Osteoblast (primary cell): ENCODE data around the gene OR1F1. TPM values are rescaled to one million over a fixed set of nuclear protein-coding genes. Genes with fewer than 3 reads are reported as not detected.

Experiments
- DNase-seq: peaks from one replicate; pipeline ENCODE4 v3.0.0; 2011; ENCODE audit warnings: low spot score, mixed read lengths; ENCODE audit not compliant: insufficient read length; ENCODE audit errors: missing footprints
- H2AFZ ChIP-seq: 2 replicates; pipeline ENCODE4 v1.6.0; 2011; ENCODE audit warnings: mild to moderate bottlenecking, low read length
- H3K27ac ChIP-seq: 2 replicates; pipeline ENCODE4 v1.5.1; 2011; ENCODE audit warnings: mild to moderate bottlenecking, low read depth, low read length, moderate library complexity
- H3K27me3 ChIP-seq: 2 replicates; pipeline ENCODE4 v1.6.0; 2012; ENCODE audit warnings: mild to moderate bottlenecking, control low read depth, inconsistent platforms, low read length, moderate library complexity; ENCODE audit not compliant: insufficient read depth
- H3K36me3 ChIP-seq: 2 replicates; pipeline ENCODE4 v1.5.1; 2011; ENCODE audit warnings: mild to moderate bottlenecking, low read length, control low read depth, moderate library complexity; ENCODE audit not compliant: insufficient read depth
- H3K4me1 ChIP-seq: 2 replicates; pipeline ENCODE4 v1.5.1; 2011; ENCODE audit warnings: mild to moderate bottlenecking, low read length, control low read depth, moderate library complexity; ENCODE audit not compliant: insufficient read depth
- H3K4me2 ChIP-seq: 2 replicates; pipeline ENCODE4 v1.6.0; 2011; ENCODE audit warnings: mild to moderate bottlenecking, low read length; ENCODE audit not compliant: insufficient read depth
- H3K4me3 ChIP-seq: fragments of 200-600 bp; sonication (generic); 3 replicates; pipeline ENCODE4 v1.5.1; 2012; ENCODE audit warnings: mild to moderate bottlenecking, low read length, inconsistent platforms; ENCODE audit not compliant: insufficient read depth
- H3K79me2 ChIP-seq: 2 replicates; pipeline ENCODE4 v1.6.0; 2012; ENCODE audit warnings: mild to moderate bottlenecking, low read length, control low read depth, inconsistent platforms; ENCODE audit not compliant: insufficient read depth
- H3K9me3 ChIP-seq: 2 replicates; pipeline ENCODE4 v1.5.1; 2011; ENCODE audit warnings: low read depth, low read length, control low read depth
- H4K20me1 ChIP-seq: 2 replicates; pipeline ENCODE4 v1.6.0; 2012; ENCODE audit warnings: mild to moderate bottlenecking, low read length, control low read depth; ENCODE audit not compliant: insufficient read depth
- total RNA-seq: library from RNA; depleted of rRNA; stranded (reverse); fragments of >200 nt; gene quantifications from 2 replicates; pipeline ENCODE4 v1.2.3, GENCODE V29; 2012
- TF ChIP-seq, protein P1 (sequence below): IDR thresholded peaks from 2 replicates; pipeline ENCODE4 v1.5.1; 2011; ENCODE audit warnings: mild to moderate bottlenecking, low read depth, low read length, moderate library complexity; ENCODE audit errors: extremely low read depth

Gene OR1F1
- total RNA-seq, 1 donor, result 0.36 TPM

DNA sequence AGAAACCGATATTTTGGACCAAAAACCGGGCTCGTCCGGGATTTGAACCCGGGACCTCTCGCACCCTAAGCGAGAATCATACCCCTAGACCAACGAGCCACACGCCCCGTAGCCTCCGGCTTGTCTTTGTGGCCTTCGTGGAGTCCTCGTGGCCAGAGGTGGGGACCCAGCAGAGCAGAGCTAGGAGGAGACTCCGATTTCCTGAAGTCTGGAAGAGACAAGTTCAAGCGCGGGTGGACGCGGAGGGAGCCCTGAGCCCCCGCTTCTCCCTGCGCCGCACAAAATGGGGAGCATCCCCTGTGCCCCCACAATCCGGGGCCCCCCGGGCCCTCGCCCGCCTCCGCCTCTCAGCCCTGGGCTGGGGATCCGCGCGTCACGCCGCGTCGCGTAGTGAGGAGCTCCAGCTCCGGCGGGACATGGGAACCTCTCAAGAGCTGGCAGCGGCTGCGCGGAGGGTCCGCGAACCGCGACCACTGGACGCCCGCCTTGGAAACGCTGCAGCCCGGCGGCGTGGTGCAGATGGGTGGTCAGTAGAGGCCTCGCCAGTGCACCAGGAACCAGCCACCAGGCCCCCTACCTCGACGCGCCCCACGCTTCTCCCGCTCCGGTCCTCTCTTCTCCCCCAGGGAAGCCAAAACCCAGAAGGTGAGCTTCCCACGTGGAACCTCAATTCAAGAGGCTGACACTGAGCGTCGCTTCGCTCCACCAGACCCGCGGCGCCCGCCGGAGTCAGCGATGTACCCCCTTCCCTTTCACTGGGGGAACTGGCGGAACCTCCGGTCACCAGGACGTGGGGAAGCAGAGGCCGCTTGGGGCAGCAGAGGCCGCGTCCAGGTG is 5.2 kb upstream of the OR1F1 start:
- no peaks in the 10 kb centered on the region for H3K36me3 ChIP-seq
- peak overlapping the region; percentile 88 for H3K4me2 ChIP-seq
- peak overlapping the region; percentile 92 for H2AFZ ChIP-seq
- peak; percentile 91 for DNase-seq
- no peaks in the 10 kb centered on the region for H3K9me3 ChIP-seq
- TF ChIP-seq, protein P1, sequence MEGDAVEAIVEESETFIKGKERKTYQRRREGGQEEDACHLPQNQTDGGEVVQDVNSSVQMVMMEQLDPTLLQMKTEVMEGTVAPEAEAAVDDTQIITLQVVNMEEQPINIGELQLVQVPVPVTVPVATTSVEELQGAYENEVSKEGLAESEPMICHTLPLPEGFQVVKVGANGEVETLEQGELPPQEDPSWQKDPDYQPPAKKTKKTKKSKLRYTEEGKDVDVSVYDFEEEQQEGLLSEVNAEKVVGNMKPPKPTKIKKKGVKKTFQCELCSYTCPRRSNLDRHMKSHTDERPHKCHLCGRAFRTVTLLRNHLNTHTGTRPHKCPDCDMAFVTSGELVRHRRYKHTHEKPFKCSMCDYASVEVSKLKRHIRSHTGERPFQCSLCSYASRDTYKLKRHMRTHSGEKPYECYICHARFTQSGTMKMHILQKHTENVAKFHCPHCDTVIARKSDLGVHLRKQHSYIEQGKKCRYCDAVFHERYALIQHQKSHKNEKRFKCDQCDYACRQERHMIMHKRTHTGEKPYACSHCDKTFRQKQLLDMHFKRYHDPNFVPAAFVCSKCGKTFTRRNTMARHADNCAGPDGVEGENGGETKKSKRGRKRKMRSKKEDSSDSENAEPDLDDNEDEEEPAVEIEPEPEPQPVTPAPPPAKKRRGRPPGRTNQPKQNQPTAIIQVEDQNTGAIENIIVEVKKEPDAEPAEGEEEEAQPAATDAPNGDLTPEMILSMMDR, result peak; percentile 29
- no peaks in the 10 kb centered on the region for H3K79me2 ChIP-seq
- H3K4me1 ChIP-seq, result peaks cover 10% of the 10 kb centered on the region
- no peaks in the 10 kb centered on the region for H4K20me1 ChIP-seq
- H3K27ac ChIP-seq, result no peak overlapping the region
- peak overlapping the region; percentile 70 for H3K4me3 ChIP-seq
- peaks cover 16% of the 10 kb centered on the region for H3K27me3 ChIP-seq

DNA sequence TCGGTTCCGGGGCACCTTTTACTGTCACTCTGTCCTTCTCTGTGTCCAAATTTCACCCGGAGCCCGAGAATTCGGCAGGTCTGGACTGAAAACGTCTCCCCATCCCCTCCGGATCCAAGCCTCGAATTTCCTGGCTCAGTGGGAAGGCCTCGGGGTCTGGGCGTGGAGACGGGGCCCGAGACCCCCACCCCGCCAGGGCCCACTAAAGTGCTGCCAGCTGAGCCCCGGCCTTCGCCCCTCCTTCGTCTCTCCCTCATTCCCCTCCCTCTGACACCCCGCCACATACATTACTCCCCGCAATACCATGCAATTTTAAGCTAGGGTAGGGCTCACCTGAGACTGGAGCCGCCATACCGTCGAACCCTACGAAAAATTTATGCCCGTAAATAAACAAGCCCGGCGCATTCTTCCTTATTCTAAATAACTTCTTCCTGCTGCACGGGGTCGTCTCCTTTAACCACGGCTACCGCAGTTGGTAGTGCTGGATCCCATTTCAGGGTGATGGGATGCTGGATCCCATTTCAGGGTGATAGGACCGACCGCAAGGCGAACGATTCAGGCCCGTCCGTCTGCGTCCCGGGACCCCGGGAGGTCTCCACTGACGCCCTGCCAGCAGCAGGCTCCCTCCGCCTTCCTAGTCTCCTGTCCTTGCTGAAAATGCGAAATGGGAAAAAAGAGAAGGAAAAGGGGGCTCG is 4.4 kb upstream of the OR1F1 start:
- peaks cover 16% of the 10 kb centered on the region for H3K27me3 ChIP-seq
- H3K4me3 ChIP-seq, result peak overlapping the region; percentile 70
- H3K79me2 ChIP-seq, result no peaks in the 10 kb centered on the region
- H3K36me3 ChIP-seq, result no peaks in the 10 kb centered on the region
- no peaks in the 10 kb centered on the region for H3K9me3 ChIP-seq
- H4K20me1 ChIP-seq, result no peaks in the 10 kb centered on the region
- TF ChIP-seq, protein P1, result no peak
- peak; percentile 73 for DNase-seq
- peaks cover 14% of the 10 kb centered on the region for H3K4me1 ChIP-seq
- peak overlapping the region; percentile 88 for H3K4me2 ChIP-seq
- H3K27ac ChIP-seq, result no peak overlapping the region
- H2AFZ ChIP-seq, result peak overlapping the region; percentile 92

DNA sequence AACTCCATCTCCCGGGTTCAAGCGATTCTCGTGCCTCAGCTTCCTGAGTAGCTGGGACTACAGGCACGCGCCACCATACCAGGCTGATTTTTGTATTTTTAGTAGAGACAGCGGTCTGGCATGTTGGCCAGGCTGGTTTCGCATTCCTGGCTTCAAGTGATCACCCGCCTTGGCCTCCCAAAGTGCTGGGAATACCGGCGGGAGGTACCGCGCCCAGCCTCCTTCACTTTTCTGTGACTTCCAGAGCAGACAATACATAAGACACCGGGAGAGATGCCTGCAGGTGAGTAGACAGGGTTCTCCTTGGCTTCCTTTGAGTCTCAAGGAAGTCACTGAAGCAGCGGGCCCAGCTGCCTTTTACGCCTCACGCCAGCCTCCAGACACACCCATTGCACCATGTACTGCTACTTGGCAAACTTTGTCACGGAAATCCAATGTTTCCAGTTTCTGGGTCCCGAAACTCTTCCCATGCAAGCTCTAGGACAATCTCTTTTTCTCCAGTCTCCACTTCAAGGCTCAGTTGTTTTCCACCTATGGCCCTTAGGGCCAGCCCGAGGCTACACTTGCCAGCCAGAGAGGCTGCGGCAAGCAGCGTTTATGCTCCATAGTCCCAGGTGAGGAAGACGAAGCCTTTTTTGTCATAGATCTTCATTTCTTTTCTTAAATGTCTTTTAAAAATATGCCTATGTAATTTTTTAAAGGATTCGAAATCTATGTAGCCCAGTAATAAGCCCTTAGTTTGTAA is 886 bp upstream of the OR1F1 start:
- Histone ChIP-seq H3K4me2 (no peak overlapping the region), H3K27me3 (peaks cover 4% of the 10 kb centered on the region), H3K9me3 (no peaks in the 10 kb centered on the region), H3K27ac (no peak overlapping the region), H2AFZ (no peak overlapping the region), H3K4me3 (no peak overlapping the region), H4K20me1 (no peaks in the 10 kb centered on the region), H3K4me1 (peaks cover 25% of the 10 kb centered on the region), H3K36me3 (no peaks in the 10 kb centered on the region), H3K79me2 (no peaks in the 10 kb centered on the region)
- TF ChIP-seq, protein P1, result no peak
- peak; percentile 18 for DNase-seq

DNA sequence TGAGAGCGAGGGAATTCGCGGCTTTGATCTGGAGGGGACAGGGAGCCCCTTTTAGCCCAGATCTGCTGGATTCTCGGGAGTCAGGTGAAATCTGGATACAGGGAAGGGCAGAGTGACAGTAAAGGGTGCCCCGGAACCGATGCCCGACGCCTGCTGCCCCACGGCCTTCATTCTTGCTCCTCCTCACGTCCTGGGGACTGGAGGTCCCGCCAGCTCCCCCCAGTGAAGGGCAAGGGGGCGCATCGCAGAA is 596 bp downstream of the OR1F1 start:
- Histone ChIP-seq H3K36me3 (no peaks in the 10 kb centered on the region), H3K4me1 (peaks cover 17% of the 10 kb centered on the region), H3K79me2 (no peaks in the 10 kb centered on the region), H3K27ac (no peak overlapping the region), H3K27me3 (peaks cover 4% of the 10 kb centered on the region), H3K4me3 (peak overlapping the region; percentile 79), H3K9me3 (no peaks in the 10 kb centered on the region), H3K4me2 (peak overlapping the region; percentile 92), H2AFZ (peak overlapping the region; percentile 99), H4K20me1 (no peaks in the 10 kb centered on the region)
- DNase-seq, result no peak
- TF ChIP-seq, protein P1, result no peak
